ENCODE data around the gene PDE4D. TPM values are rescaled to one million over a fixed set of nuclear protein-coding genes. Genes with fewer than 3 reads are reported as not detected.

The PDE4D gene
- polyA plus RNA-seq, 1 donor (not counting 4 experiments of a cell fraction or from before 2014, with no cell fraction given): 3.6 TPM

DNA sequence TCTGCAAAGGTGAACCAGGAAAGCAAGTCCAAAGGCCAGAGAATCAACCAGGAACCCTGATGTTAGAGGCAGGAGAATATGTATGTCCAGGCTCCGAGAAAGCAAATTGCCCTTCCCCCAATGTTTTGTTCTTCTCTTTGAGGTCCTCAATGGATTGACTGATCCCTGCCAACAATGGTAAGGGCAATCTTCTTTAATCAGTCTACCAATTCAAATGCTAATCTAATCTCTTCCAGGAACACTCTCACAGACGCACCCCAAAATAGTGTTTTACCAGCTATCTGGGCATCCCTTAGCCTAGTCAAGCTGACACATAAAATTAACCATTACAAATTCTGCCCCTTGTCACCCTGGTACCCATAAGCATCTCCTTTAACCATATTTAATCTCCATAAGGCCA is 912.6 kb downstream of the PDE4D start:
- no peaks in the 10 kb centered on the region for H3K27me3 ChIP-seq (ENCODE audit: control insufficient read depth, extremely low read depth, insufficient read depth, low read length)
- H3K4me1 ChIP-seq (ENCODE audit: control insufficient read depth, extremely low read depth, insufficient read depth, low read length): no peaks in the 10 kb centered on the region
- no peaks in the 10 kb centered on the region for H3K9me3 ChIP-seq (ENCODE audit: control insufficient read depth, low read depth, low read length)
- no peaks in the 10 kb centered on the region for H4K20me1 ChIP-seq (ENCODE audit: control insufficient read depth, extremely low read depth, insufficient read depth, low read length)
- no peak overlapping the region for H2AFZ ChIP-seq (ENCODE audit: control insufficient read depth, low read length)
- H3K4me2 ChIP-seq (ENCODE audit: control insufficient read depth, extremely low read depth, insufficient read depth, low read depth, low read length): no peak overlapping the region
- H3K27ac ChIP-seq (ENCODE audit: control insufficient read depth, insufficient read depth, low read length): no peak overlapping the region
- no peak overlapping the region for H3K9ac ChIP-seq (ENCODE audit: control insufficient read depth, extremely low read depth, insufficient read depth, low read length)
- no peak for DNase-seq (ENCODE audit: low read depth, low spot score)
- dilution Hi-C loops (cut with MboI; ENCODE audit: extremely low pct_ligation_motif_present, low sequenced_read_pairs): no loop called here
- H3K9me1 ChIP-seq (ENCODE audit: control insufficient read depth, extremely low read depth, insufficient read depth, low read length): no peaks in the 10 kb centered on the region
- TF ChIP-seq, protein P1, sequence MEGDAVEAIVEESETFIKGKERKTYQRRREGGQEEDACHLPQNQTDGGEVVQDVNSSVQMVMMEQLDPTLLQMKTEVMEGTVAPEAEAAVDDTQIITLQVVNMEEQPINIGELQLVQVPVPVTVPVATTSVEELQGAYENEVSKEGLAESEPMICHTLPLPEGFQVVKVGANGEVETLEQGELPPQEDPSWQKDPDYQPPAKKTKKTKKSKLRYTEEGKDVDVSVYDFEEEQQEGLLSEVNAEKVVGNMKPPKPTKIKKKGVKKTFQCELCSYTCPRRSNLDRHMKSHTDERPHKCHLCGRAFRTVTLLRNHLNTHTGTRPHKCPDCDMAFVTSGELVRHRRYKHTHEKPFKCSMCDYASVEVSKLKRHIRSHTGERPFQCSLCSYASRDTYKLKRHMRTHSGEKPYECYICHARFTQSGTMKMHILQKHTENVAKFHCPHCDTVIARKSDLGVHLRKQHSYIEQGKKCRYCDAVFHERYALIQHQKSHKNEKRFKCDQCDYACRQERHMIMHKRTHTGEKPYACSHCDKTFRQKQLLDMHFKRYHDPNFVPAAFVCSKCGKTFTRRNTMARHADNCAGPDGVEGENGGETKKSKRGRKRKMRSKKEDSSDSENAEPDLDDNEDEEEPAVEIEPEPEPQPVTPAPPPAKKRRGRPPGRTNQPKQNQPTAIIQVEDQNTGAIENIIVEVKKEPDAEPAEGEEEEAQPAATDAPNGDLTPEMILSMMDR (optimal IDR thresholded peaks at IDR 0.05 in 1 of 3, IDR thresholded peaks at IDR 0.05 in 1 of 3, conservative IDR thresholded peaks at IDR 0.05 in 1 of 3; ENCODE audit: extremely low read depth in 1 of 3, insufficient read depth in 2 of 3, low read length in 3 of 3): no peak
- TF ChIP-seq EZH2 (IDR thresholded peaks at IDR 0.05; ENCODE audit: low read length): no peak
- no peaks in the 10 kb centered on the region for H3K79me2 ChIP-seq (ENCODE audit: control insufficient read depth, insufficient read depth, low read length)
- H3K4me3 ChIP-seq (ENCODE audit: control insufficient read depth in 2 of 3, extremely low read depth in 1 of 3, insufficient read depth in 2 of 3, low read depth in 1 of 3, low read length in 3 of 3): no peak overlapping the region
- no peaks in the 10 kb centered on the region for H3K36me3 ChIP-seq (ENCODE audit: control insufficient read depth in 2 of 2, extremely low read depth in 1 of 2, insufficient read depth in 2 of 2, low read length in 2 of 2)
- no peak for FAIRE-seq

DNA sequence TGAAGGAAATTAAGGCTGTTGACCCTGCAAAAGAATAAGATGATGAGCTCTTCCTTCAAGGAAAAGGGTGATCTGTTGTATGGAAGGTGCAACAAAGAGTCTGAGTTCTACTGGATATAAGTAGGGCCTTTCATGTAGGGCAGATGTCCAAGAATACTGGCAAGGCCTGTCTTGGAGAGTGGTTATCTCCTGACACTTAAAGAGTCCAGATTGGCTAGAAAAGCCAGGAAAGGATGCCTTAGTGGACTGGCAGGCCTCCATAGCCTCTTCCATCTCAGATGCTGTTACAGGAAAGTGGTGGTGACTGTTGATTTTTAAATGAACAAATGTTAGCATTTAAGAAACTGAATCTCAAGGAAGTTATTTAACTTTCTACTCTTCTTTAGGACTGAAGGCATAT is 914.4 kb downstream of the PDE4D start:
- Histone ChIP-seq H3K9me1 (ENCODE audit: control insufficient read depth, extremely low read depth, insufficient read depth, low read length) (no peaks in the 10 kb centered on the region), H3K4me3 (ENCODE audit: control insufficient read depth in 2 of 3, extremely low read depth in 1 of 3, insufficient read depth in 2 of 3, low read depth in 1 of 3, low read length in 3 of 3) (no peak overlapping the region), H3K4me2 (ENCODE audit: control insufficient read depth, extremely low read depth, insufficient read depth, low read depth, low read length) (no peak overlapping the region), H3K27ac (ENCODE audit: control insufficient read depth, insufficient read depth, low read length) (no peak overlapping the region), H4K20me1 (ENCODE audit: control insufficient read depth, extremely low read depth, insufficient read depth, low read length) (no peaks in the 10 kb centered on the region), H3K36me3 (ENCODE audit: control insufficient read depth in 2 of 2, extremely low read depth in 1 of 2, insufficient read depth in 2 of 2, low read length in 2 of 2) (no peaks in the 10 kb centered on the region), H3K27me3 (ENCODE audit: control insufficient read depth, extremely low read depth, insufficient read depth, low read length) (no peaks in the 10 kb centered on the region), H3K9me3 (ENCODE audit: control insufficient read depth, low read depth, low read length) (no peaks in the 10 kb centered on the region), H3K79me2 (ENCODE audit: control insufficient read depth, insufficient read depth, low read length) (no peaks in the 10 kb centered on the region), H3K9ac (ENCODE audit: control insufficient read depth, extremely low read depth, insufficient read depth, low read length) (no peak overlapping the region), H3K4me1 (ENCODE audit: control insufficient read depth, extremely low read depth, insufficient read depth, low read length) (no peaks in the 10 kb centered on the region), H2AFZ (ENCODE audit: control insufficient read depth, low read length) (no peak overlapping the region)
- DNase-seq (ENCODE audit: low read depth, low spot score): no peak
- FAIRE-seq: no peak
- dilution Hi-C loops (cut with MboI; ENCODE audit: extremely low pct_ligation_motif_present, low sequenced_read_pairs): no loop called here
- no peak for TF ChIP-seq EZH2 (IDR thresholded peaks at IDR 0.05; ENCODE audit: low read length)
- TF ChIP-seq, protein P1 (optimal IDR thresholded peaks at IDR 0.05 in 1 of 3, IDR thresholded peaks at IDR 0.05 in 1 of 3, conservative IDR thresholded peaks at IDR 0.05 in 1 of 3; ENCODE audit: extremely low read depth in 1 of 3, insufficient read depth in 2 of 3, low read length in 3 of 3): no peak
